ENCODE data around the gene ANKFN1. TPM values are rescaled to one million over a fixed set of nuclear protein-coding genes. Genes with fewer than 3 reads are reported as not detected.

The ANKFN1 gene
- polyA plus RNA-seq, 3 donors from 2014 or later = not detected

DNA sequence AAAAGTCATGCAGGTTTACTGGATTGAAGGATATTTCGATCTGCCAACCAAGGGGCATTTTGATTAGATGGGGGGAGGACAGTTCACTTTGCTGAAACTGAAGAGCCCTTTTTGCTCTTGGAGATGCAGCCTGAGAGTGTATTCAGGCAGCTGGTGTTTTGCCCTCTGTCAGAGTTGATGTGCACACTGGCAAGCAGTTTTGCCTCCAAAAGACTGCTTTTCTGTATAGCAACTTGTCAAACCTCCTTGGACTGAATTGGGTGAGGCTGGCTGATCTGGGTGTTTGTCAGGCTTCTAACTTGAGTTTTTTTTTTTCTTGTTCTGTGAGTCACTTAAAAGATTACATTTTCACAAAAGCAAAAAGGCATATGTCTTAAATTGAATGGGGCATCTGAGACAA lies 22.6 kb upstream of the ANKFN1 start:
- no peak overlapping the region for H3K4me3 Mint-ChIP-seq
- H3K36me3 Mint-ChIP-seq = no peaks in the 10 kb centered on the region
- no peaks in the 10 kb centered on the region for H3K9me3 Mint-ChIP-seq
- no peak overlapping the region for H3K27ac Mint-ChIP-seq
- H3K4me1 Mint-ChIP-seq = no peaks in the 10 kb centered on the region
- H3K27me3 Mint-ChIP-seq (ENCODE audit: low read depth in 3 of 3) = peaks cover 1 to 2% (median 1%) of the 10 kb centered on the region in 3 donors
- DNase-seq = no peak

DNA sequence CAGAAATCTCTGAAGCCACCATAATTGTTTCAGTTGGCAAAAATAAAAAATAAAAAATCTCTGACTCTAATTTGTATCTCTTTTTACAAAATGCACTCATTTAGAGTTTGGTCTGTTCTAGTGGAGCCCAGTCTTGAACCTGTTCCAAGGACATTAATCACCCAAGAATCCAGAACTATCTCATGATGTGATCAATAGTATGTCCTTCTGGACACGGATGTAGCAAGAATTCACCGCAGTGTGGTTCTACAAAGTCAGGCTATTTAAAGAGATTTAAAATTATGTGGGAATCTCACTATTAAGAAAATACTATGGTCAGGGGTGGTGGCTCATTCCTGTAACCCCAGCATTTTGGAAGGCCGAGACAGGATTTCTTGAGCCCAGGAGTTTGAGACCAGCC lies 21.8 kb upstream of the ANKFN1 start:
- Mint-ChIP-seq H3K27me3 (ENCODE audit: low read depth in 3 of 3) (peaks cover 1 to 5% (median 1%) of the 10 kb centered on the region in 3 donors), H3K27ac (no peak overlapping the region), H3K4me3 (no peak overlapping the region), H3K36me3 (no peaks in the 10 kb centered on the region), H3K4me1 (no peaks in the 10 kb centered on the region), H3K9me3 (no peaks in the 10 kb centered on the region)
- DNase-seq = no peak

DNA sequence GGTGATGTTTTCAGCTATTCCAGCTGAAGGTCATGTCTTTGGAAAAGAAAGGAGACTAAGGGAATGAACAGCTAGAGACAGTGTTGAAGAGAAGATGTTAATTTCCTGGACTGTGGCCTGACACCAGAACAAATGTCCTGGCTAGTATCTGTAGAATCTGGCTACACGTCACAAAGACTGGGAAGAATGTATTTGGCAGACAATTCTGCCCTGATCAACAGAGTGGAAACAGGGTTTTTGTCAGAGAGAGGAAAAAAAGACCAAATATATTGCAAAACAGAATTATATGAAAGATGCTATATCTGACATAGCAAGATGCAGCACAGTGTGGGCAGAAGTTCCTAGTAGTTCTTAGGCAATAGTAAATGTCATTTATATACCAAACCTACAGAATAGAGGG lies 17.0 kb upstream of the ANKFN1 start:
- Mint-ChIP-seq H3K27me3 (ENCODE audit: low read depth in 3 of 3) (peaks cover 0 to 6% (median 0%) of the 10 kb centered on the region in 3 donors), H3K4me1 (no peaks in the 10 kb centered on the region), H3K4me3 (no peak overlapping the region), H3K9me3 (peaks cover 0 to 2% (median 0%) of the 10 kb centered on the region in 6 donors), H3K36me3 (no peaks in the 10 kb centered on the region), H3K27ac (no peak overlapping the region)
- no peak for DNase-seq

DNA sequence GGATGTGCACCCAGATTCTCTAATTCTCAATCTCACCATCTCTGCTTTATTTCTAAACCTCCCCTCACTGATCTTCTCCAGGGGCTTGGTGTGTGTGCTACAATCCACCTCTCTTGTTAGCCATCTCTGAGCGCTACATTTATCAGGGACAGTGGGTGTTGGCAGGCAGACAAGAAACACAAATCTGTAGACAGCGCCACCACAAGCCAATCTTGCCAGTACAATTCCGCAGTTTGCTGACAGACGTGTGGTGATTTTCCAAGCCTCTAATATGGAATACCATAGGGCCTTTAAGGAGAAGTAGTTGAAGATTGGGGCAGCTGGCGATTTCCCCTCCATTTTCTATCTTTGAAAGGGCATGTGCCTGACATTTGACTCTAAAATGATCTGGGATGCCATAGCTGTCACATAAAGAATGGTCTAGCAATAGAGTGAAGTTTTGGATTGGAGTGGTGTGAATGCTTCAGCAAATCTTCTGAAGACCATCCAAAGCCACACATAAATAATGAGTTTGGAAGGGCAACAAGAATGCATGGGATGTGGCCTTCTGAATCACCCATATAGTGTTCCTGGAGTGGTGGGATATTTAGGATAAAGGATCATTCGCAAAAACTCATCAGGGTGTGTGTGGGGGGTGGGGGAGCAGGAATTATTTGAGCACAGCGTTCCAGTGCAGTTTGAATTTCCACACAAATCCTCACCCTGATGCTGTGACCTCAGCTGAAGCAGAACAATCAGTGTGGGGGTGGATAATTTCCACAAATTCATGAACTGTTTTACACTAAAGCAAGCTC lies 12.0 kb upstream of the ANKFN1 start:
- H3K4me1 Mint-ChIP-seq = no peaks in the 10 kb centered on the region
- peaks cover 0 to 4% (median 0%) of the 10 kb centered on the region in 3 donors for H3K27me3 Mint-ChIP-seq (ENCODE audit: low read depth in 3 of 3)
- no peak overlapping the region for H3K4me3 Mint-ChIP-seq
- peaks cover 0 to 4% (median 0%) of the 10 kb centered on the region in 6 donors for H3K9me3 Mint-ChIP-seq
- H3K27ac Mint-ChIP-seq = no peak overlapping the region
- DNase-seq = no peak
- no peaks in the 10 kb centered on the region for H3K36me3 Mint-ChIP-seq

DNA sequence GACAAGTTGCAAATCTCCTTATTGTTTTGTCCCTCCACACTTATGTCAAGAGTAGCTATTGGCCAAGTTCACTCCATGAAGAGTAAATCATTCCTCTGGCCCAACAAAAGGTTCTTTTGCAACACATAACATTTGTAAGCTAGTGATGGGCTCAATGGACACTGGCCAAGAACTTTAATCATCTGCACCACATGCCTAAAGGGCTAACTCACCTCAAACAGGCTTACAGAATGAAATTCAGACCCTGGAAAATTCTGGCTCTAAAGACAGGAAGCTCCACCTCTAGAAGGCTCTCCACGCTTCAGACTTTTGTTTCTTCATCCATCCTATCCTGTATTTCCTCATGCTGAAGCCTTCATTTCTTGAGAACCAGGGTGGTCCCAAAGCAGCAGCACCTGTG lies 10.9 kb upstream of the ANKFN1 start:
- H3K4me3 Mint-ChIP-seq = no peak overlapping the region
- peaks cover 0 to 6% (median 0%) of the 10 kb centered on the region in 6 donors for H3K9me3 Mint-ChIP-seq
- peaks cover 0 to 4% (median 0%) of the 10 kb centered on the region in 3 donors for H3K27me3 Mint-ChIP-seq (ENCODE audit: low read depth in 3 of 3)
- H3K36me3 Mint-ChIP-seq = no peaks in the 10 kb centered on the region
- H3K27ac Mint-ChIP-seq = no peak overlapping the region
- no peak for DNase-seq
- no peaks in the 10 kb centered on the region for H3K4me1 Mint-ChIP-seq

DNA sequence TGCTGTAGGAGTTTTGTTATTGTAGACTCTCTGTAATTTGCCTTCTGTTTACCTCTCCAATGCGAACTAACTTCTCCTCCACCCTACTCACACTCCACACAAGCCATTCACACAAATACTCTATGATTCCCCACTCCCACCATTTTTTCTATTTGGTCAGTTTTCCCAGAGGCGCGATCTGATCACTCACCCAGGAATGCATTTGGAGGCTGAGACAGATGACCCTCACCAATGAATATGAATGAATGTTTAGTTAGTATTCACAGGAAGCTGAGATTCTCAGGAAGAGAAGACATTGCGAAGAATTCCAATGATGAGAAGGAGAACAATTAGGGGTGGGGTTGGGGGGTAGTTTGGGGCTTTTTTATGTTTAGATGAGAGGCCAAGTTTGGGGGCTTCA lies 10.5 kb upstream of the ANKFN1 start:
- H3K9me3 Mint-ChIP-seq = peaks cover 0 to 6% (median 0%) of the 10 kb centered on the region in 6 donors
- DNase-seq = no peak
- H3K4me3 Mint-ChIP-seq = no peak overlapping the region
- peaks cover 0 to 4% (median 0%) of the 10 kb centered on the region in 3 donors for H3K27me3 Mint-ChIP-seq (ENCODE audit: low read depth in 3 of 3)
- H3K36me3 Mint-ChIP-seq = no peaks in the 10 kb centered on the region
- no peak overlapping the region for H3K27ac Mint-ChIP-seq
- H3K4me1 Mint-ChIP-seq = no peaks in the 10 kb centered on the region

DNA sequence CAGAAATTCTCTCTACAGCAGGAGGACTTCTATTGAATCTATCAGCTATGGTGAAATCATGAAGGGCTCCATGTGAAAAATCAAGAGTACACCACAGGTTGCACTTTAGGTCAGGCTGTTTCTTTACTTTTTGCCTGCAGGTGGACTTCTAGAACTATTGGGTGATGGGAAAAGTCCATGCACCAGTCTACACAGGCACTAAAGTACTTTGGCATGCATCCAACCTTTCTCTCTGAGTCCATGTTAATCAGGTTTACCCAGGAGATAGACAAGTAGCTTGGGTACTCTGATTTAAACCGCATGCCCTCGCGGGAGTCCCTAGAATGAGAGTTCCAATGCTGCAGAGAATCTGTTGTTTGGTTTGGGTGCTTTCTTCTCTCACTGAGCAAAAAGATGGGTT lies 9.1 kb upstream of the ANKFN1 start:
- Mint-ChIP-seq H3K27ac (no peak overlapping the region), H3K9me3 (peaks cover 0 to 4% (median 0%) of the 10 kb centered on the region in 6 donors), H3K4me3 (no peak overlapping the region), H3K27me3 (ENCODE audit: low read depth in 3 of 3) (peaks cover 0 to 4% (median 0%) of the 10 kb centered on the region in 3 donors), H3K4me1 (no peaks in the 10 kb centered on the region), H3K36me3 (no peaks in the 10 kb centered on the region)
- DNase-seq = no peak

DNA sequence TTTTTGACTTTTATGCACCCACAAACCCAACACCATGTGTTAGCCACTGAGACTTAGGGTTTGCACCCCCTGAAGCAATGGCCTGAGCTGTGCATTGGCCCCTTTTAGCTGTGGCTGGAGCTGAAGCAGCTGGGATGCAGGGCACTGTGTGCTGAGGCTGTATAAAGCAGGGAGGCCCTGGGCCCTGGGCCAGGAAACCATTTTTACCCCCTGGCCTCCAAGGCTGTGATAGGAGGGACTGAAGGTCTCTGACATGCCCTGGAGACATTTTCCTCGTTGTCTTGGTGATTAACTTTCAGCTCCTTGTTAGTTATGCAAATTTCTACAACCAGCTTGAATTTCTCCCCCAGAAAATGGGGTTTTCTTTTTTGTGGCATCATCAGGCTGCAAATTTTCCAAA lies 6.7 kb upstream of the ANKFN1 start:
- Mint-ChIP-seq H3K27me3 (ENCODE audit: low read depth in 3 of 3) (peaks cover 0 to 3% (median 0%) of the 10 kb centered on the region in 3 donors), H3K36me3 (no peaks in the 10 kb centered on the region), H3K4me3 (no peak overlapping the region), H3K27ac (no peak overlapping the region), H3K9me3 (peaks cover 0 to 4% (median 0%) of the 10 kb centered on the region in 6 donors), H3K4me1 (no peaks in the 10 kb centered on the region)
- no peak for DNase-seq

DNA sequence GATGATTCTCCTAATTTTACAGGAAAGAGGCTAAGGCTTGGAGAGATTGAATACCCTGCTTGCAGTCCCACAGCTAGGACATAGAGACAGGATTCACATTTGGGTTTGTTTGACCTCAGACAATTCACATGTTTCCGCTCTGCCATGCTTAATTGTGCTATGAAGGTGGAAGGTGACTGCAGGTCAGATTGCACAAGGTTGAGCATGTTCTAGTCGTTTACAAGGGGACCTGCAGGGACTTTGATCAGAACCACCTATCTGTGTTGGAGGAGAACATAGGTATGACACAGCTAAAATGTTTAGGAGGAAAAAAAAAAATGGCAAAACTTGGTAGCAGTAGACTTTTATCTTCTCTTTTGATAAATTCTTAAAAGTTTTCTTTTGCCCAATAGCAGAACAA lies 4.9 kb upstream of the ANKFN1 start:
- Mint-ChIP-seq H3K4me1 (no peaks in the 10 kb centered on the region), H3K4me3 (no peak overlapping the region), H3K9me3 (peaks cover 0 to 2% (median 0%) of the 10 kb centered on the region in 6 donors), H3K36me3 (no peaks in the 10 kb centered on the region), H3K27me3 (ENCODE audit: low read depth in 3 of 3) (peaks cover 0 to 5% (median 2%) of the 10 kb centered on the region in 3 donors), H3K27ac (no peak overlapping the region)
- no peak for DNase-seq

DNA sequence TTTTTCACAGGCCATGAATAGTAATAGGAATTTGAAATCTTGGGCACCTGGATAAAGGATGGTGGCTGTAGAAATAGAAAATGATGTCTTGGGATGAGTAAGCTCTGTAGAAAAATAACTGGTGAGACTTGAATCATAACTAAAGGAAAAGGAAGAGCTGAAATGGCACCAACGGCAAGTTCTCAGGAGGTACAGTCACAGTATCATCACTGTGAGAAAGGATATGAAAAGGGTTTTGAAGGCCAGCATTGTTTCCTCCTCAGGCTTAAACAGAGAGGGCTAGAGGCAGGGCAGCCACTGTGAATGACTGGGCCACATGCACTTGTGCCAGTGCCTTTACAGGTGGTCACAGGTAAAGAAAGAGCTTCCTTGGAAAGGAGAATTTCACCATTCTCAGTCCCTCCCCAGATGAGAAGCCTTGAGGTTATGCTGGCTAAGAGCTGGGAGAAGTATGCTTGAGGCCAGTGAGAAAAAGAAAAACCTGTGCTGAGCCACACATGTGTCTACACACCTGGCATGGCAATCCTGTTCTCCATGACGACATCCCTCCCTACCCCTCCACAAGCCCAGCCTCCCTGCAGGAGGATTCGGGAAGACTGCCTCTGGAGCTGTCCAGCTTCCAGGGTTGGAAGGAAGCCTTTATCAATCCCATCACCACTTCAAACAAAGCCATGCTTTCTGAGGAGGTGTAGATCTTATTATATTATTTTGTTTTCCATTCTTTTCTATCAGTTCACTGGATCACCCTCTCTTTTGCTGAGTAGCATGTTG lies 3.8 kb upstream of the ANKFN1 start:
- H3K9me3 Mint-ChIP-seq = peaks cover 0 to 2% (median 0%) of the 10 kb centered on the region in 6 donors
- H3K27ac Mint-ChIP-seq = no peak overlapping the region
- no peak for DNase-seq
- H3K27me3 Mint-ChIP-seq (ENCODE audit: low read depth in 3 of 3) = peaks cover 0 to 2% (median 2%) of the 10 kb centered on the region in 3 donors
- no peaks in the 10 kb centered on the region for H3K36me3 Mint-ChIP-seq
- H3K4me1 Mint-ChIP-seq = no peaks in the 10 kb centered on the region
- H3K4me3 Mint-ChIP-seq = no peak overlapping the region

DNA sequence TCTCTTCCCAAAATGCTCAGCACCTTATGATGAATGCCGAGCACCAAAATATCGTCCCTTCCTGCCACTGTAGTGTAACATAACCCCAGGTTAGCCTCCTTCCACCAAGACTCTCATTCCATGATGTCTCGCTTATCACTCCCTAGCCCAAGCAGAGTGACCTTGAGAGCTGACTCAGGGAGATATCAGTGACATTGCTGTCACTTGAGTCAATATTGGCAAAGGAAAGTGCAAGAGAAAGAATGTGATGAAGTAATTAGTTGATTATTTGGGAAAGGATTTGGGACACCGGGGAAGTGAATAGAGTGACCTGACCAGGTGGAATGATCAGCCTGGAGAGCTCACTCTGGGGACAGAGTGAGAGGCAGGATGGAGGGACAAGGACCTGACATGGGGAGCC lies 2.6 kb upstream of the ANKFN1 start:
- Mint-ChIP-seq H3K36me3 (no peaks in the 10 kb centered on the region), H3K4me1 (no peaks in the 10 kb centered on the region), H3K4me3 (no peak overlapping the region), H3K9me3 (peaks cover 0 to 2% (median 0%) of the 10 kb centered on the region in 6 donors), H3K27me3 (ENCODE audit: low read depth in 3 of 3) (peaks cover 0 to 2% (median 2%) of the 10 kb centered on the region in 3 donors), H3K27ac (no peak overlapping the region)
- DNase-seq = no peak

DNA sequence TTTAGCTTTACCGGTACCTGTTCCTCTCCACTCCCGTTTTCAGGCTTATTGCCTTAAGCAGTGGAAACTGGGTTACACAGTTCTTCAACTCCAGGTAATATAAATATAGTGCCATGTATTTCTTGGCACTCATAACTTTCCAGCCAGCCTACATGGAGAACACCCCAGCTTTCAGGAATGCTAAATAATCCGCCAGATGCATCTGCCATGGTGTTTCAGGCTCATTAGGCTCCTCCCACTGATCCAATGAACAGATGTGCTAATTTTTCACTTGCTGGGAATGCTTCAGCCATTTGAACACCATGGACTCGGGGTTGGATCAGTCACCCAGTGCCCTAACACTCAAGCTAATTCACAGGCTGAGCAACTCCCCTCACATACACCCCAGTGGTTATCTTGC lies 4.6 kb downstream of the ANKFN1 start:
- Mint-ChIP-seq H3K27ac (no peak overlapping the region), H3K4me1 (no peaks in the 10 kb centered on the region), H3K9me3 (peaks cover 0 to 3% (median 0%) of the 10 kb centered on the region in 6 donors), H3K36me3 (no peaks in the 10 kb centered on the region), H3K27me3 (ENCODE audit: low read depth in 3 of 3) (peaks cover 0 to 15% (median under 1%) of the 10 kb centered on the region in 3 donors), H3K4me3 (no peak overlapping the region)
- no peak for DNase-seq

DNA sequence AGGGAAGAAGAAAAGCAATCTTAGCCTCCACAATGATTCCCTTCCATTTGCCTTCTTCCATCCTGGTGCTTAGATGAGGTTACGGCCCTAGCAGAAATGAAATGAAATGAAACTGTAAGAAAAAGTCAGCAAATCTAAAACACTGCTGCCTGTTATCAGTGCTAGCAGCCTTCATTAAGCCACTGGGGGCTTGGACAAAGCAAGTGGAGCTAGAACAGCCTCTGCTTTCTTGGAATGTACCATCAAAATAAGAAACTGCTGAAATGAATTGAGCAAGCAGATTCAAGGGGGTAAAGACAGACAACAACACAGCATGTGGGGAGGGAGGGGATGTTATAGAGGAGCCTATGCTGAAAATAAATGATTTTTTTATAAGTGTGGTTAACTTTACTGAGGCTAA lies 5.1 kb downstream of the ANKFN1 start:
- H3K27me3 Mint-ChIP-seq (ENCODE audit: low read depth in 3 of 3) = peaks cover 0 to 17% (median under 1%) of the 10 kb centered on the region in 3 donors
- H3K36me3 Mint-ChIP-seq = no peaks in the 10 kb centered on the region
- no peak overlapping the region for H3K4me3 Mint-ChIP-seq
- H3K4me1 Mint-ChIP-seq = no peaks in the 10 kb centered on the region
- H3K27ac Mint-ChIP-seq = no peak overlapping the region
- DNase-seq = no peak
- peaks cover 0 to 3% (median 0%) of the 10 kb centered on the region in 6 donors for H3K9me3 Mint-ChIP-seq
